Measurements from ENCODE around the gene ALDH3A1.
"Not testable (repeated sequence)": the region's sequence is repeated elsewhere in the genome, so short reads cannot be mapped to it uniquely, and the experiment has no call there.

The ALDH3A1 gene

GRCh38 chr17:19773534-19773933, 25.4 kb upstream of the ALDH3A1 start:
- no peak overlapping the region for H3K9ac ChIP-seq (ENCODE audit: insufficient read length)

DNA sequence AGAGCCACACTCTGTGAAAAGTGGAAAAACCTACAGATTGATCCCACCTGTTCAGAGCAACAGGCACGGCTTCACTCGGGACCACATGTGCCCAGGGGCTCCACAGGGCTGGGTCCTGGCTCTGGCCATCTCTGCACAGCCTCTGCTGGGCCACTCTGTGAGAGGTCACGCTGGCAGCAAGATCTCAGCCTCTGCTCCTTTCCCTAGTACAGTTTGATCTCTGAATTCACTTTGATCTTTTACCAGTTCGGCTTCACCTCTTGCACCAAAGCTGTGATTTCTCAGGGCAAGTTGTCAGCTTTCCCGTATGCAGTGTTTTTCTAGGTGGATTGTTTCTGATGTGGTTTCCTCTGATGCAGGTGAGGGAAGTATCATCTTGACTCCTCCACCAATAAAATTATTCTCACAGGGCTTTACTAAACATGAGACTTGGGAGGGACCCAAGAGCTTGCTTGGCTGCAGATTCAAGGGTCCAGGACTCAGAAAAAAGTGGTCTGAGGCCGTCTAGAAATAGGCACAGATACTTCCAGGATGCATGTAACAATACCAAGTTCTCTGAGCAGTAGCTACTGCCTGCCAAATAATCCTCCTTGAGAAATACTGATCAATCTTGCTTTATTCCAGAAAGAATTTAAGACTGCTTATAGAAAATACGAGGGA, 24.0 kb upstream of the ALDH3A1 start:
- TF ChIP-seq FOXP2 (optimal IDR thresholded peaks at IDR 0.05; ENCODE audit: control extremely low read depth, extremely low read length, insufficient read depth) (no peak), EZH2 (IDR thresholded peaks at IDR 0.05) (no peak), POLR2AphosphoS5 (IDR thresholded peaks at IDR 0.05; ENCODE audit: borderline replicate concordance, low read depth, low read length) (no peak)
- Histone ChIP-seq H3K36me3 (ENCODE audit: insufficient read depth, low read length) (no peaks in the 10 kb centered on the region), H3K27ac (no peak overlapping the region), H3K9me3 (ENCODE audit: low read depth, low read length) (no peaks in the 10 kb centered on the region), H3K9ac (ENCODE audit: insufficient read length) (no peak overlapping the region), H3K4me3 (no peak overlapping the region)
- DNase-seq (ENCODE audit: low read depth, low spot score): no peak

More at GRCh38 chr17:19773534-19773933, 25.4 kb upstream of the ALDH3A1 start:
- H3K4me3 ChIP-seq: no peak overlapping the region
- DNase-seq (ENCODE audit: low read depth, low spot score): no peak
- no peaks in the 10 kb centered on the region for H3K36me3 ChIP-seq (ENCODE audit: insufficient read depth, low read length)
- TF ChIP-seq POLR2AphosphoS5 (IDR thresholded peaks at IDR 0.05; ENCODE audit: borderline replicate concordance, low read depth, low read length) (no peak), EZH2 (IDR thresholded peaks at IDR 0.05) (no peak), FOXP2 (optimal IDR thresholded peaks at IDR 0.05; ENCODE audit: control extremely low read depth, extremely low read length, insufficient read depth) (no peak)
- no peaks in the 10 kb centered on the region for H3K9me3 ChIP-seq (ENCODE audit: low read depth, low read length)
- no peak overlapping the region for H3K27ac ChIP-seq

- no peak overlapping the region for H3K27ac ChIP-seq
- no peaks in the 10 kb centered on the region for H3K36me3 ChIP-seq (ENCODE audit: insufficient read depth, low read length)
- H3K4me3 ChIP-seq: no peak overlapping the region
- DNase-seq (ENCODE audit: low read depth, low spot score): no peak
- H3K9ac ChIP-seq (ENCODE audit: insufficient read length): no peak overlapping the region
- TF ChIP-seq EZH2 (IDR thresholded peaks at IDR 0.05) (no peak), FOXP2 (optimal IDR thresholded peaks at IDR 0.05; ENCODE audit: control extremely low read depth, extremely low read length, insufficient read depth) (no peak), POLR2AphosphoS5 (IDR thresholded peaks at IDR 0.05; ENCODE audit: borderline replicate concordance, low read depth, low read length) (no peak)
- H3K9me3 ChIP-seq (ENCODE audit: low read depth, low read length): no peaks in the 10 kb centered on the region
These were observed 23.1 kb upstream of the ALDH3A1 start for GRCh38 chr17:19770985-19771735.

DNA sequence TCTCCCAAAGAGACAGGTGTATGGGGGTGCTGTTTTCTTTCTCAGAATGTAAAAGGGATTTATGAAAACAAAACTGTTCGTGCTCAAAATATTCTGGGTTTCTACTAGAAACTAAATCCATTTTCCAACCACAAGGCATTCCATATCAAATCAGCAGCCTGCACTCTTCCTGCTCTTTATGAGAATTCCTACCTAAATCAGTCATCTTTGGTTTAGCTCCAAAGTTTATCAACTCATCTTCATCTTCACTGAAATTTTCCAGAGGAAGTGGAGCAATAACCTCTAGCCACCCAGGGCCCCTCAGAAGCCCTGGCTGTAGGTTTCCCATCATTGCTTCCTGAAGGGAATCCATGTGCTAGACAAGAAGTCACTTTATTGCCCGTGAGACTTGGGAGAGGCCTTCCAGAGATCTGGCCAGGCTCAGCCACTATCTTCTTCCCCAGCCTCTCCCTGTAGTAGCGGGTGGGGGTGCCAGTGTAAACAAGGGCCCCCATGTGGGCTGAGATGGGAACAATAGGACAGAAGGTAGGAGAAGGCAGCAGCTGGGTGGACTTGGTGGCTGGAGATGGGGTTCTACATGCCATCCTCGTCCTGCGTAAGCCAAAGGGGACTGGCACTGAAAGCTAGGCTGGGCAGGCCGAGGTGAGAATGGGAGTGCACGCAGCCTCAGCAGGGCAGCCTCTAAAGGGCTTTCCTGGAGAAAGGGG, 22.0 kb upstream of the ALDH3A1 start:
- TF ChIP-seq POLR2AphosphoS5 (IDR thresholded peaks at IDR 0.05; ENCODE audit: borderline replicate concordance, low read depth, low read length) (no peak), FOXP2 (optimal IDR thresholded peaks at IDR 0.05; ENCODE audit: control extremely low read depth, extremely low read length, insufficient read depth) (no peak), EZH2 (IDR thresholded peaks at IDR 0.05) (no peak)
- no peak for DNase-seq (ENCODE audit: low read depth, low spot score)

DNA sequence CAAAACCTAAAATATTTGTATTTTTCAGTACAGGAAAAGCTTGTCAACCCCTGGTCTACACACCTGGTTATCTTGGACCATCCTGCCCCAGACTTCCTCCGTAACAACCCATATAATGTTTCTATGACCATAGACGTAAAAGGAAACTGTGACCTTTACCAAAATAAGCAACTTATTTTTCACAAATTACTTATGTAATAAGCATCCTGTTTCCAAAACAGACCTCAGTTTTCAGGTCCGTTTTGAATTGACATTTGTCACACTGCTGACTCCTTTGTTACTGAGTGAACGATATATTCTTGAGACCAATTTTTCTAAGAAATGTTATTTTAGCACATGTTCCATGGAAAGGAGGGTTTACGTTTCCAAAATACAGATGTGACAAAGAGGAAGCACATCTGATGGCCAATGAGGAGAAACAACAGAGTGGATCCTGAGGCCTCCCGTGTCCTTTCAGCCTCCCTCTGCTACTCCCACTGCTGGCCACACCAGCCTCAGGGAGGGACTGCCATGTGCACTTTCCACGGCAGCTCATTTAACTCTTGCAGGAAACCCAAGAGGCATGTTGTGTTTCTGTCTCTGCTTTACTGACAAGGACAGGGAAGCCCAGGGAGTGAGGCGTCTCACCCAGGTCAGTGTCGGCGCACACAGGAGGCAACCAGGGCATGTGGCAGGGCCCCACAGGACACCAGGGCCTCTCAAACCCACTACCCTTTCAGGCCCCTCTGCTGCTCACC, 20.1 kb upstream of the ALDH3A1 start:
- no peak overlapping the region for H3K9ac ChIP-seq (ENCODE audit: insufficient read length)
- no peaks in the 10 kb centered on the region for H3K36me3 ChIP-seq (ENCODE audit: insufficient read depth, low read length)
- TF ChIP-seq EZH2 (IDR thresholded peaks at IDR 0.05): no peak
- TF ChIP-seq FOXP2 (optimal IDR thresholded peaks at IDR 0.05; ENCODE audit: control extremely low read depth, extremely low read length, insufficient read depth): no peak
- TF ChIP-seq POLR2AphosphoS5 (IDR thresholded peaks at IDR 0.05; ENCODE audit: borderline replicate concordance, low read depth, low read length): no peak
- no peak overlapping the region for H3K4me3 ChIP-seq
- no peak for DNase-seq (ENCODE audit: low read depth, low spot score)
- H3K9me3 ChIP-seq (ENCODE audit: low read depth, low read length): no peaks in the 10 kb centered on the region
- no peak overlapping the region for H3K27ac ChIP-seq

More for the DNA sequence above, 22.0 kb upstream of the ALDH3A1 start:
- Histone ChIP-seq H3K27ac (no peak overlapping the region), H3K36me3 (ENCODE audit: insufficient read depth, low read length) (no peaks in the 10 kb centered on the region), H3K4me3 (no peak overlapping the region), H3K9ac (ENCODE audit: insufficient read length) (no peak overlapping the region), H3K9me3 (ENCODE audit: low read depth, low read length) (no peaks in the 10 kb centered on the region)

- no peak for DNase-seq (ENCODE audit: low read depth, low spot score)
These were observed 18.5 kb upstream of the ALDH3A1 start for GRCh38 chr17:19766421-19767270.

DNA sequence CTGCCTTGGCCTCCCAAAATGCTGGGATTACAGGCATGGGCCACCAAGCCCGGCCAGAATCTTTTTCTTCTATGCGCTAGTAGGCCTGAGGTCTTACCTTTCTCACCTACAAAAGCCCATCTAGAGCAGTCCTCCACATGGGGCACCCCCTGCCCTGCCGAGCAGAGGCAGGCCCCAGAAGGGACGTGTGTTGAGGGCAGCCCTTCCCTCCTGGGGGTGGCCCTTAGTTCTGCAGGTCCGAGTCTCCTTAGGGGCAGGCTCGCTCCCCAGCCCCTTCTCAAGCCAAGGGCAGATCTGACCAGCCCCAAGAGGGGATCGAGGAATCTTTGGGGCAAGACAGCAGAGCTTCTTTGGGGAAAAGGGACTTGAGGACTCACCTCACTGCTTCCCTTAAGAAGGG, 17.9 kb upstream of the ALDH3A1 start:
- no peaks in the 10 kb centered on the region for H3K9me3 ChIP-seq (ENCODE audit: low read depth, low read length)
- no peak overlapping the region for H3K27ac ChIP-seq
- no peaks in the 10 kb centered on the region for H3K36me3 ChIP-seq (ENCODE audit: insufficient read depth, low read length)
- no peak overlapping the region for H3K9ac ChIP-seq (ENCODE audit: insufficient read length)
- no peak overlapping the region for H3K4me3 ChIP-seq
- TF ChIP-seq EZH2 (IDR thresholded peaks at IDR 0.05): no peak
- TF ChIP-seq POLR2AphosphoS5 (IDR thresholded peaks at IDR 0.05; ENCODE audit: borderline replicate concordance, low read depth, low read length): no peak
- no peak for DNase-seq (ENCODE audit: low read depth, low spot score)

More at GRCh38 chr17:19766421-19767270, 18.5 kb upstream of the ALDH3A1 start:
- no peak overlapping the region for H3K4me3 ChIP-seq
- H3K27ac ChIP-seq: no peak overlapping the region
- H3K9me3 ChIP-seq (ENCODE audit: low read depth, low read length): no peaks in the 10 kb centered on the region
- H3K36me3 ChIP-seq (ENCODE audit: insufficient read depth, low read length): no peaks in the 10 kb centered on the region
- TF ChIP-seq POLR2AphosphoS5 (IDR thresholded peaks at IDR 0.05; ENCODE audit: borderline replicate concordance, low read depth, low read length) (no peak), EZH2 (IDR thresholded peaks at IDR 0.05) (no peak), FOXP2 (optimal IDR thresholded peaks at IDR 0.05; ENCODE audit: control extremely low read depth, extremely low read length, insufficient read depth) (no peak)
- H3K9ac ChIP-seq (ENCODE audit: insufficient read length): no peak overlapping the region

DNA sequence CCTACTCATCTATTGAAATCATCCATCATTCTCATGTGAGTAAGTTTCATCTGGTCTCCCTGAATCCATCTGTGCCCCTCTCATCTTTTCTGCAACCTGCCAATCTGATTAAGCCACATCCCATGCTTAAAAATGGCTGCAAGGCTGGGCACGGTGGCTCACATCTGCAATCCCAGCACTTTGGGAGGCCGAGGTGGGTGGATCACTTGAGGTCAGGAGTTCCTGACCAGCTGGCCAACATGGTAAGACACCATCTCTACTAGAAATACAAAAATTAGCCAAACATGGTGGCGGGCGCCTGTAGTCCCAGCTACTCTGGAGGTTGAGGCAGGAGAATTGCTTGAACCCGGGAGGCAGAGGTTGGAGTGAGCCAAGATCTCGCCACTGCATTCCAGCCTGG, 15.9 kb upstream of the ALDH3A1 start:
- H3K27ac ChIP-seq; H3K9me3 ChIP-seq (ENCODE audit: low read depth, low read length); H3K36me3 ChIP-seq (ENCODE audit: insufficient read depth, low read length); H3K4me3 ChIP-seq; H3K9ac ChIP-seq (ENCODE audit: insufficient read length); DNase-seq (ENCODE audit: low read depth, low spot score): not testable (repeated sequence)
